Activated naive CD8-positive, alpha-beta T cell treated with anti-CD3 and anti-CD28 coated beads, Interleukin-2, amount 50 U/mL, for 24 hours (primary cell): ENCODE data around the gene TBCK.
"Not testable (repeated sequence)": the region's sequence is repeated elsewhere in the genome, so short reads cannot be mapped to it uniquely, and the experiment has no call there.

Source experiments
- ATAC-seq: fragments of 150-1000 bp; cut with Tn5 transposase; one replicate; pipeline ENCODE4 v1.10.0; 2021
- DNase-seq: peaks from one replicate; pipeline ENCODE4 v3.0.0; 2021
- H3K27ac Mint-ChIP-seq: one replicate; pipeline ENCODE4 v1.8.0; 2021; ENCODE audit warnings: mild to moderate bottlenecking, mixed read lengths
- H3K27me3 Mint-ChIP-seq: one replicate; pipeline ENCODE4 v1.8.0; 2021; ENCODE audit warnings: mixed read lengths
- H3K36me3 Mint-ChIP-seq: one replicate; pipeline ENCODE4 v1.8.0; 2021; ENCODE audit warnings: low read depth, mixed read lengths
- H3K4me1 Mint-ChIP-seq: one replicate; pipeline ENCODE4 v1.8.0; 2021; ENCODE audit warnings: mixed read lengths
- H3K4me3 Mint-ChIP-seq: one replicate; pipeline ENCODE4 v1.8.0; 2021; ENCODE audit warnings: mild to moderate bottlenecking, moderate library complexity, mixed read lengths
- H3K9me3 Mint-ChIP-seq: one replicate; pipeline ENCODE4 v1.8.0; 2021; ENCODE audit warnings: mixed read lengths

Gene TBCK

GRCh38 chr4:106337916-106338315 lies 21.9 kb upstream of the TBCK start:
- Mint-ChIP-seq H3K36me3 (peaks cover 87% of the 10 kb centered on the region), H3K27ac (no peak overlapping the region), H3K4me1 (peaks cover 36% of the 10 kb centered on the region), H3K4me3 (no peak overlapping the region), H3K9me3 (peaks cover 27% of the 10 kb centered on the region), H3K27me3 (no peaks in the 10 kb centered on the region)
- ATAC-seq (no peak), DNase-seq (no peak)

- peaks cover 85% of the 10 kb centered on the region for H3K36me3 Mint-ChIP-seq
- no peak overlapping the region for H3K27ac Mint-ChIP-seq
- DNase-seq (no peak), ATAC-seq (no peak)
- no peaks in the 10 kb centered on the region for H3K27me3 Mint-ChIP-seq
- peaks cover 27% of the 10 kb centered on the region for H3K9me3 Mint-ChIP-seq
- H3K4me3 Mint-ChIP-seq: no peak overlapping the region
- H3K4me1 Mint-ChIP-seq: peaks cover 28% of the 10 kb centered on the region
These were observed 20.6 kb upstream of the TBCK start for GRCh38 chr4:106336618-106337017.

- no peak overlapping the region for H3K27ac Mint-ChIP-seq
- H3K27me3 Mint-ChIP-seq: no peaks in the 10 kb centered on the region
- no peak for DNase-seq
- H3K9me3 Mint-ChIP-seq: peaks cover 16% of the 10 kb centered on the region
- H3K4me3 Mint-ChIP-seq: no peak overlapping the region
- H3K36me3 Mint-ChIP-seq: peaks cover 79% of the 10 kb centered on the region
- ATAC-seq: no peak
- H3K4me1 Mint-ChIP-seq: peaks cover 14% of the 10 kb centered on the region
These were observed 18.9 kb upstream of the TBCK start for GRCh38 chr4:106334741-106335470.

GRCh38 chr4:106333186-106333585 lies 17.2 kb upstream of the TBCK start:
- H3K27me3 Mint-ChIP-seq: no peaks in the 10 kb centered on the region
- peaks cover 15% of the 10 kb centered on the region for H3K9me3 Mint-ChIP-seq
- no peak for ATAC-seq
- H3K4me3 Mint-ChIP-seq: no peak overlapping the region
- no peak for DNase-seq
- H3K4me1 Mint-ChIP-seq: peaks cover 4% of the 10 kb centered on the region
- H3K36me3 Mint-ChIP-seq: peaks cover 75% of the 10 kb centered on the region
- no peak overlapping the region for H3K27ac Mint-ChIP-seq

GRCh38 chr4:106329041-106329618 lies 13.1 kb upstream of the TBCK start:
- Mint-ChIP-seq H3K27me3 (no peaks in the 10 kb centered on the region), H3K27ac (no peak overlapping the region), H3K4me3 (no peak overlapping the region), H3K4me1 (peaks cover 2% of the 10 kb centered on the region), H3K9me3 (no peaks in the 10 kb centered on the region), H3K36me3 (peaks cover 54% of the 10 kb centered on the region)
- peak; percentile 57 for ATAC-seq
- DNase-seq: no peak

- Mint-ChIP-seq H3K27ac (no peak overlapping the region), H3K4me3 (no peak overlapping the region), H3K27me3 (no peaks in the 10 kb centered on the region), H3K9me3 (no peaks in the 10 kb centered on the region), H3K4me1 (peaks cover 18% of the 10 kb centered on the region), H3K36me3 (peaks cover 39% of the 10 kb centered on the region)
- no peak for DNase-seq
- no peak for ATAC-seq
These were observed 9.8 kb upstream of the TBCK start for GRCh38 chr4:106325800-106326199.

GRCh38 chr4:106323119-106323518 lies 7.1 kb upstream of the TBCK start:
- no peak for DNase-seq
- Mint-ChIP-seq H3K4me1 (peaks cover 21% of the 10 kb centered on the region), H3K27ac (no peak overlapping the region), H3K9me3 (no peaks in the 10 kb centered on the region), H3K4me3 (no peak overlapping the region), H3K36me3 (peaks cover 39% of the 10 kb centered on the region), H3K27me3 (no peaks in the 10 kb centered on the region)
- no peak for ATAC-seq

GRCh38 chr4:106321814-106322213 lies 5.8 kb upstream of the TBCK start:
- not testable (repeated sequence) for H3K9me3 Mint-ChIP-seq, H3K27ac Mint-ChIP-seq, ATAC-seq, H3K27me3 Mint-ChIP-seq, H3K4me3 Mint-ChIP-seq, DNase-seq
- H3K4me1 Mint-ChIP-seq: peaks cover 19% of the 10 kb centered on the region
- peaks cover 28% of the 10 kb centered on the region for H3K36me3 Mint-ChIP-seq

GRCh38 chr4:106321168-106321567 lies 5.2 kb upstream of the TBCK start:
- not testable (repeated sequence) for DNase-seq, H3K27ac Mint-ChIP-seq, H3K9me3 Mint-ChIP-seq, H3K4me3 Mint-ChIP-seq, H3K27me3 Mint-ChIP-seq, ATAC-seq
- H3K36me3 Mint-ChIP-seq: peaks cover 25% of the 10 kb centered on the region
- peaks cover 19% of the 10 kb centered on the region for H3K4me1 Mint-ChIP-seq

- H3K27ac Mint-ChIP-seq: no peak overlapping the region
These were observed 4.2 kb upstream of the TBCK start for GRCh38 chr4:106320235-106320634.

GRCh38 chr4:106318511-106318910 lies 2.5 kb upstream of the TBCK start:
- peak overlapping the region; percentile 52 for H3K27ac Mint-ChIP-seq
- H3K27me3 Mint-ChIP-seq: no peaks in the 10 kb centered on the region
- ATAC-seq (no peak), DNase-seq (no peak)
- H3K4me1 Mint-ChIP-seq: peaks cover 36% of the 10 kb centered on the region
- H3K36me3 Mint-ChIP-seq: peaks cover 27% of the 10 kb centered on the region
- H3K9me3 Mint-ChIP-seq: no peaks in the 10 kb centered on the region
- no peak overlapping the region for H3K4me3 Mint-ChIP-seq

More at GRCh38 chr4:106320235-106320634, 4.2 kb upstream of the TBCK start:
- Mint-ChIP-seq H3K9me3 (no peaks in the 10 kb centered on the region), H3K4me1 (peaks cover 23% of the 10 kb centered on the region), H3K27me3 (no peaks in the 10 kb centered on the region), H3K36me3 (peaks cover 25% of the 10 kb centered on the region), H3K4me3 (no peak overlapping the region)
- ATAC-seq (no peak), DNase-seq (no peak)

GRCh38 chr4:106317815-106318214 lies 1.8 kb upstream of the TBCK start:
- peaks cover 27% of the 10 kb centered on the region for H3K36me3 Mint-ChIP-seq
- H3K27me3 Mint-ChIP-seq: no peaks in the 10 kb centered on the region
- peaks cover 36% of the 10 kb centered on the region for H3K4me1 Mint-ChIP-seq
- DNase-seq: no peak
- no peak overlapping the region for H3K4me3 Mint-ChIP-seq
- H3K9me3 Mint-ChIP-seq: no peaks in the 10 kb centered on the region
- ATAC-seq: no peak
- H3K27ac Mint-ChIP-seq: no peak overlapping the region

- H3K27me3 Mint-ChIP-seq: no peaks in the 10 kb centered on the region
- no peak for ATAC-seq
- no peak for DNase-seq
- H3K27ac Mint-ChIP-seq: no peak overlapping the region
- peaks cover 29% of the 10 kb centered on the region for H3K36me3 Mint-ChIP-seq
- H3K4me3 Mint-ChIP-seq: no peak overlapping the region
- H3K4me1 Mint-ChIP-seq: peaks cover 39% of the 10 kb centered on the region
- no peaks in the 10 kb centered on the region for H3K9me3 Mint-ChIP-seq
These were observed 882 bp upstream of the TBCK start for GRCh38 chr4:106316773-106317409.

GRCh38 chr4:106315476-106315967 lies 487 bp downstream of the TBCK start:
- H3K9me3 Mint-ChIP-seq: no peaks in the 10 kb centered on the region
- H3K36me3 Mint-ChIP-seq: peaks cover 20% of the 10 kb centered on the region
- no peak for DNase-seq
- ATAC-seq: peak; percentile 68
- no peak overlapping the region for H3K4me3 Mint-ChIP-seq
- H3K27me3 Mint-ChIP-seq: no peaks in the 10 kb centered on the region
- no peak overlapping the region for H3K27ac Mint-ChIP-seq
- H3K4me1 Mint-ChIP-seq: peaks cover 37% of the 10 kb centered on the region

- H3K36me3 Mint-ChIP-seq: peaks cover 15% of the 10 kb centered on the region
- no peak for ATAC-seq
- no peak overlapping the region for H3K4me3 Mint-ChIP-seq
- DNase-seq: no peak
- no peak overlapping the region for H3K27ac Mint-ChIP-seq
- H3K27me3 Mint-ChIP-seq: no peaks in the 10 kb centered on the region
- peaks cover 40% of the 10 kb centered on the region for H3K4me1 Mint-ChIP-seq
- no peaks in the 10 kb centered on the region for H3K9me3 Mint-ChIP-seq
These were observed 1.0 kb downstream of the TBCK start for GRCh38 chr4:106314960-106315359.
